ENCODE measurements around the gene OBSCN. TPM values are rescaled to one million over a fixed set of nuclear protein-coding genes. Genes with fewer than 3 reads are reported as not detected.
A peak's percentile ranks its signal among the peaks of the same experiment; 100 is the strongest.

Gene OBSCN
- total RNA-seq, 1 experiment from 2014 or later, result 33.3 TPM

- no peak for TF ChIP-seq CTCF (conservative IDR thresholded peaks at IDR 0.05)
- Histone ChIP-seq H3T11ph (ENCODE audit: low read length) (no peak overlapping the region), H2BK12ac (ENCODE audit: insufficient read length, low read depth, low read length) (no peak overlapping the region), H2AK5ac (ENCODE audit: insufficient read length, low read length) (no peak overlapping the region), H4K91ac (ENCODE audit: insufficient read length, low read depth, low read length) (no peak overlapping the region), H3K27ac (ENCODE audit: insufficient read length, low read depth, low read length) (no peak overlapping the region), H3K4ac (ENCODE audit: low read depth, low read length) (no peak overlapping the region), H3K4me2 (ENCODE audit: insufficient read depth, insufficient read length, low read length) (peak overlapping the region; percentile 43), H4K8ac (replicated peaks; ENCODE audit: insufficient read length, low read depth, low read length) (no peak overlapping the region), H3K56ac (ENCODE audit: insufficient read length, low read depth, low read length) (no peak overlapping the region), H2AFZ (ENCODE audit: low read length) (no peak overlapping the region), H4K20me1 (ENCODE audit: control insufficient read depth, insufficient read depth, insufficient read length) (no peaks in the 10 kb centered on the region), H2BK20ac (ENCODE audit: low read depth, low read length, poor library complexity, severe bottlenecking) (no peak overlapping the region), H3K9ac (ENCODE audit: extremely low read depth, insufficient read length, low read length) (no peak overlapping the region), H3K79me1 (ENCODE audit: insufficient read depth, low read depth, low read length, poor library complexity, severe bottlenecking) (no peaks in the 10 kb centered on the region), H3K4me1 (ENCODE audit: insufficient read depth, low read length) (no peaks in the 10 kb centered on the region; the same call in 1 of the 2 replicates), H2BK5ac (ENCODE audit: insufficient read length, low read length) (no peak overlapping the region), H2BK15ac (ENCODE audit: low read depth, low read length) (no peak overlapping the region), H3K27me3 (ENCODE audit: insufficient read depth, low read length) (no peaks in the 10 kb centered on the region; the same call in 1 of the 2 replicates), H3K18ac (ENCODE audit: insufficient read length, low read depth, low read length) (no peak overlapping the region), H3K9me3 (ENCODE audit: control insufficient read depth, low read depth, low read length) (no peaks in the 10 kb centered on the region), H3K23ac (ENCODE audit: insufficient read length, low read depth, low read length) (no peak overlapping the region), H3K14ac (ENCODE audit: insufficient read depth, low read length) (no peak overlapping the region), H4K5ac (ENCODE audit: insufficient read length, low read depth, low read length) (no peak overlapping the region), H3K79me2 (ENCODE audit: insufficient read depth, low read length) (no peaks in the 10 kb centered on the region), H2BK120ac (ENCODE audit: low read depth, low read length, poor library complexity, severe bottlenecking) (no peak overlapping the region), H3K23me2 (ENCODE audit: insufficient read length, low read depth, low read length, poor library complexity, severe bottlenecking) (peaks cover 15% of the 10 kb centered on the region)
- peak overlapping the region; percentile 86 to 94 for H3K4me3 Mint-ChIP-seq
- H3K9me3 Mint-ChIP-seq, result no peaks in the 10 kb centered on the region
- H3K36me3 Mint-ChIP-seq (ENCODE audit: insufficient read depth in 1 of 3, low read depth in 3 of 3), result peaks cover 6 to 18% (median 15%) of the 10 kb centered on the region in 3 experiments; a peak in 5 of 7 replicates
- WGBS (ENCODE audit: extremely low coverage, insufficient read length, low lambda C conversion rate), result no CpG with 5 or more reads among the region's 66 CpGs
- DNase-seq, result peak; percentile 65
- H3K4me1 Mint-ChIP-seq, result no peaks in the 10 kb centered on the region
- H3K27me3 Mint-ChIP-seq (ENCODE audit: low read depth), result peaks cover 2% of the 10 kb centered on the region; the same call in 1 of the 2 replicates
- no peak overlapping the region; a peak in 1 of 7 replicates for H3K27ac Mint-ChIP-seq
These were observed 4.6 kb downstream of the OBSCN start for GRCh38 chr1:228212415-228212965.

Measured in H9 (cell line).